Ascending aorta (tissue), 2 donors: Measurements from ENCODE around the gene HMG20A. TPM values are rescaled to one million over a fixed set of nuclear protein-coding genes. Genes with fewer than 3 reads are reported as not detected.

ENCODE experiments used
- DNase-seq, 2 donors: peaks; one replicate each; pipeline ENCODE4 v3.0.0-alpha.2; 2019; ENCODE audit warnings: low spot score in 2 of 2
- H3K27ac ChIP-seq, 2 donors: fragments of 200-600 bp; sonication (generic); one replicate each; pipeline ENCODE4 v1.5.1; 2016 to 2017; ENCODE audit warnings: mild to moderate bottlenecking in 1 of 2
- H3K27me3 ChIP-seq: fragments of 200-600 bp; sonication (generic); one replicate; pipeline ENCODE4 v1.5.1; 2017
- H3K36me3 ChIP-seq, 2 donors: fragments of 200-600 bp; sonication (generic); one replicate each; pipeline ENCODE4 v1.5.1; 2016
- H3K4me1 ChIP-seq, 2 donors: fragments of 200-600 bp; sonication (generic); one replicate each; pipeline ENCODE4 v1.5.1; 2016 to 2017; ENCODE audit warnings: mild to moderate bottlenecking in 1 of 2
- H3K4me3 ChIP-seq, 2 donors: fragments of 200-600 bp; sonication (generic); one replicate each; pipeline ENCODE4 v1.5.1; 2016 to 2017; ENCODE audit warnings: mild to moderate bottlenecking in 1 of 2
- H3K9me3 ChIP-seq, 2 donors: fragments of 200-600 bp; sonication (generic); one replicate each; pipeline ENCODE4 v1.5.1; 2016
- intact Hi-C: fragments of 100-400 bp; cut with DNase I; formaldehyde crosslinking; loops from one replicate; pipeline ENCODE4 v1.15.1; 2023
- total RNA-seq: library from RNA; depleted of rRNA; stranded (reverse); fragments of >200 nt; gene quantifications from one replicate; pipeline ENCODE4 v1.1.0, GENCODE V29; 2016
- TF ChIP-seq, protein P1 (sequence below), 3 experiments: fragments of 200-600 bp in 2 of 3; fragments of 450-650 bp in 1 of 3; sonication (generic) in 2 of 3; IDR thresholded peaks; one replicate each; pipeline ENCODE4 v1.5.1; 2016 to 2019; ENCODE audit warnings: antibody characterized with exemption in 3 of 3, mild to moderate bottlenecking in 1 of 3, moderate library complexity in 1 of 3

HMG20A gene
- total RNA-seq, 1 donor from 2014 or later = 17.7 TPM

DNA sequence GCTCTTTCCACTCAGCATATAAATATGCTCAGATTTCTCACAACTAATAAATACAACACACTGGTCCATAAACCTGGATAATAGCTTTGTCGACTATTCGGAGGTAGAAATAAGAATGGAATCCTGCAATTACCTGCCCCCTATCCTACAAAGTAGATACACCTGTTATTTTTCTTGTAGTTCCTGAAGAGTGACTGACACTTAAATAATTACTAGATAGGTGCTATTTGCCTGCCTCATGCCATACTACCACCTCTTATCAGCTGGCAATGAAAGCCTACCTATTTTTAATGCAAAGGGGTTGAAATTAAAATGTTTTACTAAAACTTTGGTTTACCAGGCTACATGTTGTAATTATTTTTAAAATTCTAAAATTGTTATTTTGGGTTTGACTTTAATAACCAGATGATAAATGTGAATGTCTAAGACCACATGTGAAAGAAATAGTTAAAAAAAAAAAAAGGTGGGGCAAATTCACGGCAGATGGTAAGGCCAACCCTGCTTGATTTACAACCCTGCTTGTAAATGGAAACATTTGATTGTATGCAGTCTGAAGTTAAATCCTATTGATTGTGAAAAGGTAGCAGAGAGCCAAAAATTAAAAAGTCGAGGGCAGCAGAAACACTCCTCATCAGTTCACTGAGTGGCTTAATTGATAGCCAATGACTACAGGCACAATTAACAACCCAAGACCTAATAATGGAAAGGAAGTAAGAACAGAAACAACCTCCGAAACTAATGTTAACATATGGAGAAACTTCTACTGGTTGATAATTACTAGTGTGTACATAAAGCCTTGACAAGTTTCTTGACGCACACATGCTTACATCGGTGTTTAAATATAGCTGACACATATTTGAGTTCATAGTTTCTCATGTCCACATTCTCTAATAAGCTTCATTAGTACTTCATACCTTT lies 9.7 kb upstream of the HMG20A start:
- H3K9me3 ChIP-seq = no peaks in the 10 kb centered on the region
- TF ChIP-seq, protein P1, sequence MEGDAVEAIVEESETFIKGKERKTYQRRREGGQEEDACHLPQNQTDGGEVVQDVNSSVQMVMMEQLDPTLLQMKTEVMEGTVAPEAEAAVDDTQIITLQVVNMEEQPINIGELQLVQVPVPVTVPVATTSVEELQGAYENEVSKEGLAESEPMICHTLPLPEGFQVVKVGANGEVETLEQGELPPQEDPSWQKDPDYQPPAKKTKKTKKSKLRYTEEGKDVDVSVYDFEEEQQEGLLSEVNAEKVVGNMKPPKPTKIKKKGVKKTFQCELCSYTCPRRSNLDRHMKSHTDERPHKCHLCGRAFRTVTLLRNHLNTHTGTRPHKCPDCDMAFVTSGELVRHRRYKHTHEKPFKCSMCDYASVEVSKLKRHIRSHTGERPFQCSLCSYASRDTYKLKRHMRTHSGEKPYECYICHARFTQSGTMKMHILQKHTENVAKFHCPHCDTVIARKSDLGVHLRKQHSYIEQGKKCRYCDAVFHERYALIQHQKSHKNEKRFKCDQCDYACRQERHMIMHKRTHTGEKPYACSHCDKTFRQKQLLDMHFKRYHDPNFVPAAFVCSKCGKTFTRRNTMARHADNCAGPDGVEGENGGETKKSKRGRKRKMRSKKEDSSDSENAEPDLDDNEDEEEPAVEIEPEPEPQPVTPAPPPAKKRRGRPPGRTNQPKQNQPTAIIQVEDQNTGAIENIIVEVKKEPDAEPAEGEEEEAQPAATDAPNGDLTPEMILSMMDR (IDR thresholded peaks at IDR 0.05) = no peak
- no peak for DNase-seq
- intact Hi-C loops = loop anchor here (10.0 kb wide), 1 partner anchor 664 kb away; the partner anchor contains the start of gene TBC1D2B
- H3K4me1 ChIP-seq = no peaks in the 10 kb centered on the region
- H3K27ac ChIP-seq = no peak overlapping the region
- H3K27me3 ChIP-seq = no peaks in the 10 kb centered on the region
- no peak overlapping the region for H3K4me3 ChIP-seq
- H3K36me3 ChIP-seq = no peaks in the 10 kb centered on the region

DNA sequence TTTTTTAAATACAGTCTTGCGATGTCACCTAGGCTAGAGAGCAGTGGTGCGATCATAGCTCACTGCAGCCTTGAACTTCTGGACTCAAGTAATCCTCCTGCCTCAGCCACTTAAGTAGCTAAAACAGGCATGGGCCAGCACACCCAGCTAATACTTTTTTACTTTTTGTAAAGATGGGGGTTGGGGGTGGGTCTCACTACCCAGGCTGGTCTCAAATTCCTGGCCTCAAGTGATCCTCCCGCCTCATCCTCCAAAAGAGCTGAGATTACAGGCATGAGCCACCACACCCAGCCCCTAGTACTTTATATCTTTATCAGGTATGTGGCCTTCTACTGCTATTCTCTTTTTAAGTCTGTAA lies 9.1 kb upstream of the HMG20A start:
- Histone ChIP-seq H3K27me3 (no peaks in the 10 kb centered on the region), H3K4me1 (peaks cover 0 to 4% of the 10 kb centered on the region in 2 donors), H3K4me3 (no peak overlapping the region), H3K9me3 (no peaks in the 10 kb centered on the region), H3K36me3 (no peaks in the 10 kb centered on the region), H3K27ac (no peak overlapping the region)
- DNase-seq = no peak
- TF ChIP-seq, protein P1 (IDR thresholded peaks at IDR 0.05) = no peak
- intact Hi-C loops = loop anchor here (10.0 kb wide), 1 partner anchor 663 kb away; the partner anchor contains the start of gene TBC1D2B

DNA sequence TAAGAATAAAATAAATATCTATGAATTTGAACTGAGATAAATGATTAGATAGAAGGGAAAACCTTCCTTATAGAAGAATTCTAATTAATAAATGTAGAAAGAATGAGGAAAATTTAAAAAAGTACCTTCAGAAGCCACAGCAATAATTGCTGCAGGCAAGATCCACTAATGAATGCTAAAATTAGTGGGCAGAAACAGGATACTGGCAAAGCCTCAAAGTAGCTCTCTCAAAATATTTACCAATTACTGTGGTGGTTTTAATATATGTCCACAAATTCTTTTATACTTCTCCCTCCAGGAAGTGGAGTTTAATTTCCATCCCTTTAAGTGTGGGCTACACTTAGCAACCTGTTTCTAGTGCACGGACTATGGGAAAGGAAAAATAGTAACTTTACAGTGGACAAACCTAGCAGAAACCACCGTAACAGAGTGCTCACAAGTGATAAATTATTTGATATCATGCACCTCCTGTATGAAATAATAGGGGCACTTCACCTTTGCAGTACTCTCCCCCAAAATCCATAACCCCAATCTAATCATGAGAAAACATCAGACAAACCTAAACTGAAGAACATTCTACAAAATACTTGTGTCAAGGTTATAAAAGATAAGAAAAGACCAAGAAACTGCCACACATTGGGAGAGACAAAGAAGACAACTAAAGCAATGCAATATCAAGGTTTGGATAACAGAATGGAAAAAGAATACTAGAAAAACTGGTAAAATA lies 7.6 kb upstream of the HMG20A start:
- Histone ChIP-seq H3K4me3 (no peak overlapping the region), H3K9me3 (no peaks in the 10 kb centered on the region), H3K4me1 (peaks cover 0 to 11% of the 10 kb centered on the region in 2 donors), H3K27me3 (no peaks in the 10 kb centered on the region), H3K36me3 (no peaks in the 10 kb centered on the region), H3K27ac (no peak overlapping the region)
- TF ChIP-seq, protein P1 (IDR thresholded peaks at IDR 0.05) = no peak
- no peak for DNase-seq
- intact Hi-C loops = loop anchor here (10.0 kb wide), 1 partner anchor 662 kb away; the partner anchor contains the start of gene TBC1D2B

DNA sequence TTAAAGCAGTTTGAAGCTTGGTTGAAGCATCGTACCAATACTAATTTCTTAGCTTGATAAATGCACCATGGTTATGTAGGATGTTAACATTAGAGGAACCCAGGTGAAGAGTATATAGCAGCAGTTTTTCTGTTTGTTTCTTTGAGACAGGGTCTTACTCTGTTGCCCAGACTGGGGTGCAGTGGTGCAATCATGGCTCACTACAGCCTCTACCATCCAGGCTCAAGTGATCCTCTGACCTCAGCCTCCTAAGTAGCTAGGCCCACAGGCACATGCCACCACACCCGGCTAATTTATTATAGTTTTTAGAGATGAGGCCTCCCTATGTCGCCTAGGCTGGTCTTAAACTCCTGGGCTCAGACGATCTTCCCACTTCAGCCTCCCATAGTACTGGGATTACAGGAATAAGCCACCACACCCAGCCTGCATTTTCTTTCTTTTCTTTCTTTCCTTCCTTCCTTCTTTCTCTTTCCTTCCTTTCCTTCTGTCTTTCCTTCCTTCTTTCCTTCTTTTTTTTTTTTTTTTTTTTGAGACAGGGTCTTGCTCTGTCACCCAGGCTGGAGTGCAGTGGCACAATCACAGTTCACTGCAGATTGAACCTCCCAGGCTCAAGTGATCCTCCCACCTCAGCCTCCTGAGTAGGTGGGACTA lies 6.9 kb upstream of the HMG20A start:
- Histone ChIP-seq H3K4me1 (peaks cover 0 to 15% of the 10 kb centered on the region in 2 donors), H3K4me3 (no peak overlapping the region), H3K9me3 (no peaks in the 10 kb centered on the region), H3K36me3 (no peaks in the 10 kb centered on the region), H3K27ac (no peak overlapping the region), H3K27me3 (no peaks in the 10 kb centered on the region)
- DNase-seq = no peak
- TF ChIP-seq, protein P1 (IDR thresholded peaks at IDR 0.05) = no peak
- intact Hi-C loops = loop anchor here (10.0 kb wide), 1 partner anchor 661 kb away; the partner anchor contains the start of gene TBC1D2B

DNA sequence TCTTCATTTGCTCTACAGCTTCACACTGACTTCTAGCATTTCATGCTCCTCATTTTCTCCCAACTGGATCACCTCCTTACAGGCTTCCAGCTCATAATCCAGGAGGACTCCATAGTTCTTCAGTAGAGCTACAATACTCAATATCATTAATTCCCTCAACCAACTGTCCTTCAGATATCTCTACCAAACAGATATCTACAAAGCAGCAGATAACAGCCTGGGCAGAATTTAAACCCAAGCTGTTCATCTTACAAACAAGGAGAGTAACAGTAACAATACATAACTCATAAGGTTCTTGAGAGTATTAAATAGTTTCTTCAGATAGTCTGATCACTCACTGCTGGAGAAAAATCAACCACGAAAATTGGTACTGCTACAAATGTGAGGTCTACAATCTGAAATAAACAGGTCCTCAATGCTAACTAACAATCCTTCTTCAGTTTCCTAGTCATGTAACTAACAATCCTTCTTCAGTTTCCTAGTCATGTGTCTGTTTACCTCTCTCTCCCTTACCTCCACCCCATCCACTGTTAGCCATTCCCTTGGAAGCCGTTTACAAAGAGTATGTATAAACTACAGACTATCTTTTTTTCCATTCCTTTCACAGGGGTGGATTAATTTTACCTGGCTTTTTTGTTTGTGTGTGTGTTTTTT lies 5.8 kb upstream of the HMG20A start:
- no peak for DNase-seq
- Histone ChIP-seq H3K27me3 (no peaks in the 10 kb centered on the region), H3K4me3 (no peak overlapping the region), H3K4me1 (peaks cover 0 to 15% of the 10 kb centered on the region in 2 donors), H3K36me3 (no peaks in the 10 kb centered on the region), H3K9me3 (no peaks in the 10 kb centered on the region), H3K27ac (no peak overlapping the region)
- TF ChIP-seq, protein P1 (IDR thresholded peaks at IDR 0.05) = no peak
- intact Hi-C loops = loop anchor here (10.0 kb wide), 1 partner anchor 660 kb away; the partner anchor contains the start of gene TBC1D2B
